Large intestine (tissue), 12 donors: ENCODE results near the gene LDB3. TPM values are rescaled to one million over a fixed set of nuclear protein-coding genes. Genes with fewer than 3 reads are reported as not detected.

Experiments used
- DNase-seq, 2 donors: peaks; one replicate each; pipeline versions ENCODE4 v3.0.0 to v3.0.0-alpha.2; 2013
- H3K27ac ChIP-seq: one replicate; pipeline ENCODE4 v1.5.1; 2013; ENCODE audit warnings: low read length
- H3K27me3 ChIP-seq: 2 replicates; pipeline ENCODE4 v1.6.1; 2013; ENCODE audit warnings: low read length; ENCODE audit not compliant: control insufficient read depth, insufficient read depth
- H3K36me3 ChIP-seq: 2 replicates; pipeline ENCODE4 v1.6.1; 2013; ENCODE audit warnings: low read length; ENCODE audit not compliant: control insufficient read depth, insufficient read depth
- H3K4me1 ChIP-seq: one replicate; pipeline ENCODE4 v1.6.1; 2013; ENCODE audit warnings: low read length; ENCODE audit not compliant: control insufficient read depth, insufficient read depth
- H3K4me3 ChIP-seq: one replicate; pipeline ENCODE4 v1.5.1; 2013; ENCODE audit warnings: low read length
- H3K9me3 ChIP-seq: one replicate; pipeline ENCODE4 v1.6.1; 2013; ENCODE audit warnings: mild to moderate bottlenecking, low read depth, low read length, moderate library complexity; ENCODE audit not compliant: control insufficient read depth
- whole genome bisulfite sequencing: methylation state at CpG from one replicate; pipeline ENCODE4 v1.1.5; 2013; ENCODE audit warnings: low lambda C conversion rate; ENCODE audit not compliant: insufficient coverage; 5-methylcytosine and 5-hydroxymethylcytosine counted together
- long read RNA-seq, 11 donors: transcript quantifications; one replicate each; lab custom pipeline, GENCODE V29; 2026
- polyA plus RNA-seq: library from polyadenylated mRNA; unstranded; fragments of 120-200 nt; gene quantifications from one replicate; pipeline ENCODE4 v1.2.1, GENCODE V29; 2013

LDB3 gene, protein sequence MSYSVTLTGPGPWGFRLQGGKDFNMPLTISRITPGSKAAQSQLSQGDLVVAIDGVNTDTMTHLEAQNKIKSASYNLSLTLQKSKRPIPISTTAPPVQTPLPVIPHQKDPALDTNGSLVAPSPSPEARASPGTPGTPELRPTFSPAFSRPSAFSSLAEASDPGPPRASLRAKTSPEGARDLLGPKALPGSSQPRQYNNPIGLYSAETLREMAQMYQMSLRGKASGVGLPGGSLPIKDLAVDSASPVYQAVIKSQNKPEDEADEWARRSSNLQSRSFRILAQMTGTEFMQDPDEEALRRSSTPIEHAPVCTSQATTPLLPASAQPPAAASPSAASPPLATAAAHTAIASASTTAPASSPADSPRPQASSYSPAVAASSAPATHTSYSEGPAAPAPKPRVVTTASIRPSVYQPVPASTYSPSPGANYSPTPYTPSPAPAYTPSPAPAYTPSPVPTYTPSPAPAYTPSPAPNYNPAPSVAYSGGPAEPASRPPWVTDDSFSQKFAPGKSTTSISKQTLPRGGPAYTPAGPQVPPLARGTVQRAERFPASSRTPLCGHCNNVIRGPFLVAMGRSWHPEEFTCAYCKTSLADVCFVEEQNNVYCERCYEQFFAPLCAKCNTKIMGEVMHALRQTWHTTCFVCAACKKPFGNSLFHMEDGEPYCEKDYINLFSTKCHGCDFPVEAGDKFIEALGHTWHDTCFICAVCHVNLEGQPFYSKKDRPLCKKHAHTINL
- polyA plus RNA-seq: 4.0 TPM
- long read RNA-seq, donor 1: 0 reads
- long read RNA-seq, donor 2: 0 reads
- long read RNA-seq, donor 3: 0 reads
- long read RNA-seq, donor 4: 0 reads
- long read RNA-seq, donor 5: 0 reads
- long read RNA-seq, donor 6: 0 reads
- long read RNA-seq, donor 7: 0 reads
- long read RNA-seq, donor 8: 0 reads
- long read RNA-seq, donor 9: 0 reads
- long read RNA-seq, donor 10: 0 reads
- long read RNA-seq, donor 11: 0 reads

GRCh38 chr10:86668297-86669165, at the start of gene LDB3:
Gene LDB3, plus strand, starts transcription at chr10:86668511. Its CDS starts 181 bp downstream, at chr10:86668692.
- WGBS: no CpG with 5 or more reads among the region's 23 CpGs
- Histone ChIP-seq H3K27ac (no peak within 1 kb of the TSS), H3K4me3 (peak within 1 kb of the TSS; percentile 1), H3K9me3 (no peaks in the 10 kb centered on the region), H3K36me3 (no peaks in the 10 kb centered on the region), H3K4me1 (peaks cover 23% of the 10 kb centered on the region), H3K27me3 (no peaks in the 10 kb centered on the region)
- peak in 1 of 2 donors; percentile 29 for DNase-seq

GRCh38 chr10:86628311-86628710, 40.0 kb upstream of the LDB3 start:
- H3K27ac ChIP-seq: no peak overlapping the region
- peaks cover 10% of the 10 kb centered on the region for H3K4me1 ChIP-seq
- no peaks in the 10 kb centered on the region for H3K9me3 ChIP-seq
- 100% methylated on average over 1 of the region's 2 CpGs for WGBS
- no peaks in the 10 kb centered on the region for H3K36me3 ChIP-seq
- H3K27me3 ChIP-seq: peaks cover 7% of the 10 kb centered on the region
- no peak overlapping the region for H3K4me3 ChIP-seq
- no peak for DNase-seq

DNA sequence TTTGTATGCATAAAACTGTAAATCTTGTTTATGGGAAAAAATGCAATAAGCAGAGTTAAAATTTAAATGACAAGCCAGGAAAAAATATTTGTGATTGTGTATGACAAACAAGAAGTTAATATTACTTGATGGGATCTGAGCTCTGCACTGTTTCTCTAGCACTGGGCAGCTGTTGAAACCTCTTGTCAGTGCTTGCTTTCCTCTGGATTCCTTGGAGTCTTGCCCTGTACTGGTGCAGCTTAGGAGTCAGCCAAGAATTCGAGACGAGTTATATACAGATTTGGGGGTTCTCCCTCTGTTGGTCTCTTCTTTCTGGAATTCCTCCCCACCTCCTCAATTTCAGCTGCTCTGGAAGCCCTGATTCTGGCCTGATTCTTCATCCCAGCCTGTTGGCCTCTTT, 38.2 kb upstream of the LDB3 start:
- Histone ChIP-seq H3K4me1 (peaks cover 10% of the 10 kb centered on the region), H3K9me3 (no peaks in the 10 kb centered on the region), H3K36me3 (no peaks in the 10 kb centered on the region), H3K4me3 (no peak overlapping the region), H3K27ac (no peak overlapping the region), H3K27me3 (peaks cover 10% of the 10 kb centered on the region)
- DNase-seq: no peak
- WGBS: no CpG with 5 or more reads among the region's 2 CpGs

DNA sequence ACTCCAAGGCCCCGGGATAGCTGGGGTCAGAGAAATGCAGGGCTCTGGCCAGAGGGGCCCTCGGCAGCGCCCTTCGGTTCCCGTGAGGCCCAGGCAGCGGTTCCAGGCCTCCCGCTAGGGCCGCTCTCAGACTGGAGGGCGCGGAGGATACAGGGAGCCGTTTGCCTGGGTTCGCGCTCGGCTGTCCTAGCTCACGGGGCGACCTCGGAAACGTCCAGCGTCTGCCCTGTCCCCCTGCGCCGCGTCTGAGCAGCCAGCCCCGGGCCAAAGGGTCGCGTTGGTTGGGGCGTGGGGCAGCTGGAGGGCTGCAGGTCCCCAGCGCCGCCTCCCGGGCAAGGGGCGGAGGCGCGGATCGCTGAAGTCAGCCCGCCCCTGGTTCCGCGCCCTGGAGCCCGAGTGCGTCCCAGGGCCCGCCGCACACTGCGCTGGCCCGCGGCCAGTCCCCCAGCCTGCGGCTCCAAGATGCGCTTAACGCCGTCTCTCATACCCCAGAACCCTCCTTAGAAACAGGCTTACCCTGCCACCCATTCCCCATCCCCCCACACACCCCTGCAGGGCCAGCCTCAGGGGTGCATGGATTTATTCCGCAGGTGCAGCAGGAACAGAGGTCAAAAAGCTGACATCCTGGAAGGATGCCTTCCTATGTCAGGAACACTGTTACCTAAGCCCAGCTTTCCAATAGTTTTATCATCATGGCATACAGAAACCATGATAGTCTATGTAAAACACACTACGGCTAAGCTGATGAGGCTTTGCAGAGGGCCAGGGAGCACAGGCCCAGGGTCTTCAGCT, 36.1 kb upstream of the LDB3 start:
- peak; percentile 26 to 75 for DNase-seq
- Histone ChIP-seq H3K36me3 (no peaks in the 10 kb centered on the region), H3K4me3 (peak overlapping the region; percentile 31), H3K27me3 (peaks cover 10% of the 10 kb centered on the region), H3K27ac (no peak overlapping the region), H3K9me3 (no peaks in the 10 kb centered on the region), H3K4me1 (peaks cover 10% of the 10 kb centered on the region)
- WGBS: no CpG with 5 or more reads among the region's 49 CpGs

DNA sequence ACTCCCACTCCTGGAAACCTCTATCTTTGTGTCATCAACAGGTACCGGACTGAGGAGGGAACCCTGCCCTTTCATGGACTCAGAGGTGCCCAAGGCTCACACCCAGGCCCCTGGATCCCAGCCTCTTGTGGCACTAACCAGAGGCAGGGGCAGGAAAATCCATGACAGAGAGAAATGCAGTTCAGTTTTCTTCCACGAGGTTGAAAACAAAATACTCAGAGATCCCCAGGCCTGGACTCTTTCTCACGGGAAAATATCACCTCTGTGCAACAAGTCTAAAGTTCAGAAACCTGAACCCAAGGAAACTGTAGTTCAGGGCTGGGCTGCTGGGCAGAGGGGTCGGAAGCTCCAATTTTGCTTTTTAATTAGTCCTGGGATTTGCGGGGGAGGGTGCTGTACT, 35.4 kb upstream of the LDB3 start:
- DNase-seq: peak in 1 of 2 donors; percentile 36
- Histone ChIP-seq H3K4me3 (no peak overlapping the region), H3K9me3 (no peaks in the 10 kb centered on the region), H3K4me1 (peaks cover 10% of the 10 kb centered on the region), H3K36me3 (no peaks in the 10 kb centered on the region), H3K27me3 (peaks cover 10% of the 10 kb centered on the region), H3K27ac (no peak overlapping the region)
- WGBS: no CpG with 5 or more reads among the region's 5 CpGs

GRCh38 chr10:86635402-86635801, 32.9 kb upstream of the LDB3 start:
- Histone ChIP-seq H3K9me3 (no peaks in the 10 kb centered on the region), H3K36me3 (no peaks in the 10 kb centered on the region), H3K4me1 (peaks cover 10% of the 10 kb centered on the region), H3K27me3 (peaks cover 10% of the 10 kb centered on the region), H3K4me3 (no peak overlapping the region), H3K27ac (no peak overlapping the region)
- no CpG with 5 or more reads among the region's 2 CpGs for WGBS
- no peak for DNase-seq

- no CpG with 5 or more reads among the region's 2 CpGs for WGBS
- no peaks in the 10 kb centered on the region for H3K9me3 ChIP-seq
Observed at GRCh38 chr10:86636311-86636710, 32.0 kb upstream of the LDB3 start.

GRCh38 chr10:86642021-86642420, 26.3 kb upstream of the LDB3 start:
- no peaks in the 10 kb centered on the region for H3K36me3 ChIP-seq
- H3K9me3 ChIP-seq: no peaks in the 10 kb centered on the region
- no peak overlapping the region for H3K27ac ChIP-seq
- no peak for DNase-seq
- no peaks in the 10 kb centered on the region for H3K4me1 ChIP-seq
- H3K4me3 ChIP-seq: no peak overlapping the region
- no peaks in the 10 kb centered on the region for H3K27me3 ChIP-seq

More at GRCh38 chr10:86636311-86636710, 32.0 kb upstream of the LDB3 start:
- peaks cover 10% of the 10 kb centered on the region for H3K4me1 ChIP-seq
- H3K36me3 ChIP-seq: no peaks in the 10 kb centered on the region
- H3K4me3 ChIP-seq: no peak overlapping the region
- no peak for DNase-seq
- peaks cover 7% of the 10 kb centered on the region for H3K27me3 ChIP-seq
- no peak overlapping the region for H3K27ac ChIP-seq

GRCh38 chr10:86642499-86642898, 25.8 kb upstream of the LDB3 start:
- Histone ChIP-seq H3K4me3 (no peak overlapping the region), H3K27me3 (no peaks in the 10 kb centered on the region), H3K9me3 (no peaks in the 10 kb centered on the region), H3K4me1 (no peaks in the 10 kb centered on the region), H3K27ac (no peak overlapping the region), H3K36me3 (no peaks in the 10 kb centered on the region)
- no peak for DNase-seq
- WGBS: 83% methylated on average over 1 of the region's 5 CpGs
